G401 (cell line): ENCODE measurements around the gene TBC1D2. TPM values are rescaled to one million over a fixed set of nuclear protein-coding genes. Genes with fewer than 3 reads are reported as not detected.

Experiments used
- DNase-seq: peaks from one replicate; pipeline ENCODE4 v3.0.0-alpha.2; 2015; ENCODE audit warnings: low spot score
- in situ Hi-C: cut with HindIII; loops from 2 replicates; pipeline ENCODE4 v1.10.0; 2016; ENCODE audit warnings: low sequenced_read_pairs, mixed read lengths
- total RNA-seq: library from RNA; depleted of rRNA; stranded (reverse); fragments of >200 nt; shearing (Covaris generic); gene quantifications from 2 replicates; pipeline ENCODE4 v1.2.3, GENCODE V29; 2014

Gene TBC1D2
- total RNA-seq, 1 experiment from 2014 or later, result 7.6 TPM

DNA sequence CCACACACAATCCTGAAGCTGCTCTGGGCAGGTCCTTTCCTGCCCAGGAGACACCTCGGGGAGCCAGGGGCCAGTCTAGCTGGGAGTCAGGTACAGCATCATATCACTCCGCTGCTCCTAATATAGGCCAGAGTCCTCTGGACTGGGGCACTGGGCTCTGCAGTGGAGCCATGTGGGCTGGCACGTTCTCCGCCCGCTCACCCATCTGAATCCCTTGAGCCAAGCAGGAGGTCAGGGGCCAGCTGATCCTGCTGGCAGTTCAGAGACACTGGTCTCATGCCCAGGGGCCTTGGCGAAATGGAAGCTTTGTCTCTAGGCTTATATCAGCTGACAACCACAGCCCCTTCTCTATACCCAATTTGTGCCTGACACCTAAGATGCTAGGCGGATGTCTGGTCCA is 53.7 kb downstream of the TBC1D2 start:
- no peak for DNase-seq
- in situ Hi-C loops, result no loop called here

DNA sequence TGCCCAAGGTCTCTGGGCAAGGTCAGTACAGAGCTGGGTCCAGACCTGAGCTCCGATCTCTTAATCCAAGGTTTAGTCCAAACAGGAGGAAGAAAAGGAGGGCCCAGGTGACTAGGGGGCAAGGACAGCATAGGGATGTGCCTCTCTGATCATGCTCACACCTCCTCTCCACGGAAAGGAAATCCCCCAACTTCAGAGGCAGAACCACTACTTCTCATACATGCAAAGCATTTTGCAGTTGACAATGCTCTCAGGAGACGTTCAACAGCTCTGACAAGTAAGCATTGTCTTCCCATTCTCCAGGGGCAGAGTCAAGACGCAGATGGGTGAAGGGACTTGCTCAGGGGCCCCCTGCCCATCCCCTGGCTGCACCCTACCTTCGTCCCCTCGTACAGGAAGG is 54.3 kb downstream of the TBC1D2 start:
- DNase-seq, result no peak

DNA sequence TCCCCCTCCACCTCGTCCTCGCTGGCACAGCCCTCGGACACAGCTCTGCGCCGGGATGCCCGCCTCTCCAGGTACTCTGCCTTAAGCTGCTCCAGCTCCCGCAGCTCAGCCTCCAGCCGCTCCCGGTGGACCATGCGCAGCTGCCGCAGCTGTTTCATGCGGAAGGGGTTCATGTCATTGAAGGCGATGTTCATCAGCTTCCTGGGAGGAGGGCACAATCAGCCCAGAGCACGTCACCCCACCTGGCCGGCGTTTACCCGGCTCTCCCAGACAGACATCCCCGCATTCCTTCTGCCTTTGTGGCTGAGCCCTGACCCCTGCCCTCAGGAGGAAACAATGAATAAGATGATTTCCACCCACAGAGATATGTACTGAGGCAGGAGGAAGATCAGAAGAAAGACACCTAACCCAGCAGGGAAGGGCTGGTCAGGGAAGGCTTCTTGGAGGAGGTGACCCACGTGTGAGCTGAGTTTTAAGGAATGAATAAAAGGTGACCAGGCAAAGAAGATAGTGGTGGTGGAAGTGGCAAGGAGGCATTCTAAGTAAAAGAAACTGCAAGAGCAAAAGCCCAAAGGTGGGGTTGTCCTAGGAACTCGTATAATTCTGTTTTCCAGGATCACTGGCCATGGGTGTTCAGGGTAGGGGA is 55.9 kb downstream of the TBC1D2 start:
- in situ Hi-C loops, result no loop called here
- no peak for DNase-seq

More for the DNA sequence above, 54.3 kb downstream of the TBC1D2 start:
- in situ Hi-C loops, result no loop called here

DNA sequence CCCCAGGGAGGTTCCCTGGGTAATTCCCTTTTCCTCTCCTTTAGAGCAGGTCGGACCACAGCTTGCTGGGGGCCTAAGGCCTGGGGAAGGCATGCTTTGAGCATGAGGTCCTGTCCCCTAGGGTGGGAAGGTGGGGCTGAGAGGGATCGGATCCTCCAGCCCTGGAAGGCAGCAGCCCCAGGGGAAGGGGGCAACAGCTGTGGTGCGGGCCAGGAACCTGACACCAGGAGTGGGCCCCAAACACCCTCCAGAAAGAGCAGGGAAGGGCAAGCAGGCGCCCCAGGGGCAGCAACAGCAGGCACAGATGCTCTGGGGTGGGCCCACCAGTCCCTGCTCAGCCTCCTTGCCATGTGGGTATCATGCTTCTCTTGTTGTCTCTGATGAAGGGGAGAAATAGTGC is 59.8 kb downstream of the TBC1D2 start:
- in situ Hi-C loops, result no loop called here
- no peak for DNase-seq

DNA sequence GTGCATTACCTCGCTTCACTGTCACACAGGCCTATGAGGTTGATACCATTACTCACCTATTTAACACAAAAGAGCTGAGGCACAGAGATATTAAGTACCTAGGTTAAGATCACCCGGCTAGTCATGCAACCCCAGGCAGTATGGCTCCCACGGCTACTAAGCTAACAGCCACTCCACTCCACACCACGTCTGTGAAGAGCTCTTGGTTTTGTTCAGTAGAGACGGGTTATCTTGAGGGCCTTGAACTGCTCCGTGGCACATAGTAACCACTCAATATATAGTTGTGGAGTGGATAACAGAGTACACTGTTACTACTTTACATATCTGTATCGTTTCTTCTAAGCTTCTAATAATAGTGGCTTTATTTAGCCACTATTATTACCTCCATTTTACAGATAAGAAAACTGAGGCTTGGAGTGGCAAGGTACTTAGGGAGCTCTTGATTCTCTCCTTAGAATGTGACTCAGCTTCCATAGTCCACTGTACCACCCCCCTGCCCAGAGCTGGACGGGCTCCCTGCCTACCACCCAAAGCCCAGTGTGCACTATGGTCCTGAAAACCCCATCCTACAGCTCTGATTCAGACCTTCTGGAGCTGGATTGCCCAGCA is 62.0 kb downstream of the TBC1D2 start:
- DNase-seq, result no peak
- in situ Hi-C loops, result no loop called here

DNA sequence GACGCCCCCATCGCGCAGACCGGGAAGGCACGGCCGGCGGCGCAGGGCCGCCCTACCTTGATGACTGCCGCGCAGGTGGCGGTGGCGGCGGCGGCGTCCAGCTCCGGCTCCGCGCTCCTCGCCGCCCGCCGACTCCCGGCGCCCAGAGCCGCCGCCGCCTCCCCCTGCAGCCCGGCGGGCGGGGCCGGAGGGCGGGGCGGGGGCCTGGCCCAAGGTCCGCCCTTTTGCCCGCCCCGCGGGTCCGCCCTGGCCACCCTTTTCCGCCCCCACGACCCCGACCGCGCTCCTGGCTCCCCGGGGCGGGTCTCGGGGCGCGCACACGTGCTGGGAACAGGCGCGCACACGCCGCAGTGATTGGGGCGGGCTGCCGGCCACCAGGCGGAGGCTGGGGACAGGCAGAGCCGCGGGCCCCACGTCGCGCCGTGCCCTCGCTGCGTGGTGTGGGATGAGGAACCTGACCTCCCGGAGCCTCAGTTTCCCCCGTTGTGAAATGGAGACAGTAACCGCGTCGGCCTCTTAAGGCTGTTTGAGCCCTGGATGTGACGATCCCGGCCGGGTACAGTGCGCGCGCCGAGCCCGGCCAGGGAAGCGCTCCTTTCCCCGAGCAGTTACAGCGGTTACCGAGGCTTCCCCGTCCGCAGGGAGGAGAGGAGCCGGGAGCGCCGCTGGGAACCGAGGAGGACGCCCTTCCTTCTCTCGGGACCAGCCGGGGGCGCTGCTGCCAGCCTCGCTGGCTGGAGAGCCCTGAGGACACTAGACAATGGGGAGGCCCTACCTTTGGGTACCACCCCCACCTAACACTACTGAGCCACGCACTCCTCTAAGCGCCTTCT is 62.7 kb downstream of the TBC1D2 start, which contains the start of gene CORO2A:
TSS of gene CORO2A (minus strand) at position 135 of the 833 bp plus-strand sequence. CDS start 34,977 bp downstream, outside the sequence.
- peak; percentile 84 for DNase-seq
- in situ Hi-C loops, result no loop called here

DNA sequence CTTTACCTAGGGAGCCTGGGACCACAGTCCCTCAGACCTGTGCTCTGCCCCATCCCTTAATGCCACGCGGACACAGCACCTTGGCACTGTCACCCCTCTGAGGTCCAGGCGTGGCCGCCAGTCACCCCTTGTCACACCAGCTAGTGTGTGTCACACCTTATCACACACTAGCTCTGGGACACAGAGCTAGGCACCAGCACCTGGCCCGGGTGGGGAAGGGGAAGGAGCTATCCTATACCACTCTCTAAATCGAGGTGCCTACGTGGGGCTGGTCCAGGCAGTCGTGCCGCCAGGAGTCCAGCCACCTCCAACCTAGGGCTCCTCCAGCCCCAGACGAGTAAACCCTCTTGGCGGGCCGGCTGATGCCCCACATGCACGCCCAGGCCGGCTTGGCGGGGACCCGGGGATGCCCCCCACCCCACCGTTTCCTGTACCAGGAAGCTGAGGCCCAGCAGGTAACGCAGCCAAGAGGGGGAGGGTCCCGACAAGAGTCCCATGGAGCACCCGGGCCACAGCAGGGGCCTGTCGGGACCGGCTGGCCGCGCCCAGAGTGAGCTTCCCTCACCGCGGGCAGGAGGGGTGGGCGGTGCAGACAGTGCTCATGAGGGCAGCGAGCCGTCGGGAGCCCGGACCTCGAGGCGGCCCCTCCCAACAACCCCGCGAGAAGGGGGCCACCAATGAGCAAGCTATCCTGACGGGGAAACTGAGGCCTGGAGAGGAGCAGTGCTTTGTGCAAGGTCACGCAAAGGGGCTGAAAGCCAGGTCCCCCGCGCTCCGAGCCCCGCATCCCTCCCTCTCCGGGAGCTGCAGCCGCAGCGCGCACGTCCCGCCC is 63.6 kb downstream of the TBC1D2 start:
- DNase-seq, result peak; percentile 59
- in situ Hi-C loops, result no loop called here

DNA sequence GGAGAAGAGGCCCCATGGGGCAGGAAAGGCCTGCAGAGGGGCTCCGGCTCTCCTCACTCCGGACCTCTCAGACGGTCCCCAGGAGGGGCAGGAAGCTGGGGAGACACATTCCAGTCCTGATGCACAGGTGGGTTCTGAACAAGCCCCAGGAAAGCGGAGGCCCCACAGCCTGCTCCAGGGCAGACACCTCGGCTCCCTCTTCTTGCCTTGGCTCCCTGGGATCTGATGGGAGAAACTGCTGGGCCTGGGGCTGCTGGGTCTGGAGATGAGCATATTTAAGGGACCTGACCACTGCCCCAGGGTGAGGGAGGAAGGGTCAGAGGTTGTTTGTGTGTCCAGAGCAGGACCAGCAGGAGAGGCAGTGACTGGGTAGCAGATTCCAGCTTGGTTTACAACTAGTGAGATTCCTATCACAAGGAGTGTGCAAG is 64.3 kb downstream of the TBC1D2 start:
- in situ Hi-C loops, result no loop called here
- no peak for DNase-seq

DNA sequence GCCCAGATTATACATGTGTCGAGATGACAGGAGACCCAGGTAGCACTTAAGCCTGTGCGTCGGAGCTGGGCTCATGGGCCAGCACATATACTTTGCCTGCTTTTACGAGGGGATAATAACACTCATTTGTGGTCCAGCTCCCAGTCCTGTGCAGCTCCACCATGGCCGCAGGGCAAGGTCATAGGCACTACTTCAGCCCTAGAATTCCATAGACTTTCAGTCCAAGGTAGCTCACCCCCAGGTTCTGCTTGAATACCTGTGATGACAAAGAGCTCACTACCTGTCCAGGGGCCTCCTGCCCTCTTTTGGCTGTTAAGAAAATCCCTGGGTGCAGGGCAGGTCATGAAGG is 64.7 kb downstream of the TBC1D2 start:
- in situ Hi-C loops, result no loop called here
- DNase-seq, result no peak

DNA sequence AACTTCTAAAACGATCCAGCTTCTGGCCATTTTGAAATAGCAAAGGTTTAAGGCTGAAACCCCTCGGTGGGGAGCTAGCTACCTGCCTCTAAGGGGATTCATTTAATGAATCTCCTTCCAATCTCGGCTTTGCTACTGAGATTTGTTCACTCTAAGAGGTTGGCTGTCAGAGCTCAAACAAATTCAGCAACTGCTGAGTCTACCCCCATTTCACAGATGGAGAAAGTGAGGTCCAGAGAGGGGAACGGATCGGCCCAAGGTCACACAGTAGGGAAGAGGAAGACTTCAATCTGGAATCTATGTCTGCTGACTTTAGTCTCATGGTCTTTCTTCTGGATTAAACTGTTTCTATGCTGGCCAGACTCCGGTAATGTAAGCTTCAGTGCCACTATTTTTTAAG is 66.0 kb downstream of the TBC1D2 start:
- DNase-seq, result no peak
- in situ Hi-C loops, result no loop called here

DNA sequence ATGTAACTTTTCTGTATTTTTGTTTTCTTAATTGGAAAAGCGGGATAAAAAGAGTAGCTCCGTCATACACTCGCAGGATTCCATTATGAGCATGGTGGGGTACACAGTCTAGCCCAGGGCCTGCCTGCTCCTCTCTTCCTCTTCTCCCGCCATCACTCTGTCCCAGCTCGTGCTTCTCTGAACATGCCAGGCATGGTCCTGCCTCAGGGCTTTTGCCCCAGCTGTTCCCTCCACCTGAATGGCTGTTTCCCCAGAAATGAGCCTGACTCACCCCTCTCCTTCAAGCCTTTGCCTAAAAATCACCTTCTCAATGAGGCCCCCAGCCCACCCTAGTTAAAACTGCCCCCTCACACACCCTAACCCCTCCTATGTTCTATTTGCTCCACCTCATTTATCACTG is 67.5 kb downstream of the TBC1D2 start:
- no peak for DNase-seq
- in situ Hi-C loops, result no loop called here

DNA sequence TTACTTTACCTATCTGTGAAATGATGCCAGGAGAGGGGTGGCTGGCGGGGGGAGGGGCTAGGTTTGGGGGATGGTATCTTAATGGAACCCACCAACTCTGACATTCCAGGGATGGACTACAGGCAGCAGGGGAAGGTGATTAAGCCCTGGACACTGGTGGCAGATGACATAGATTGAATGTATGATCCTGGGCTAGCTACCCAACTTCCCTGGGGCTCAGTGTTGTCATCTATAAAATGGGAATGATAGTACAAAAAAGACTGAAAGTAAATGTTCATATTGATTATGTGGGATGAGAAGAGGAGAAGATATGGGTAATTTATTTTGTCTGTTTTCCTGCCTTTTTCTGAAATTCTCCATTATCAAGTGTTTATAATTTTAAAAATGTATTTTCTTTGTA is 69.2 kb downstream of the TBC1D2 start:
- in situ Hi-C loops, result no loop called here
- DNase-seq, result no peak

DNA sequence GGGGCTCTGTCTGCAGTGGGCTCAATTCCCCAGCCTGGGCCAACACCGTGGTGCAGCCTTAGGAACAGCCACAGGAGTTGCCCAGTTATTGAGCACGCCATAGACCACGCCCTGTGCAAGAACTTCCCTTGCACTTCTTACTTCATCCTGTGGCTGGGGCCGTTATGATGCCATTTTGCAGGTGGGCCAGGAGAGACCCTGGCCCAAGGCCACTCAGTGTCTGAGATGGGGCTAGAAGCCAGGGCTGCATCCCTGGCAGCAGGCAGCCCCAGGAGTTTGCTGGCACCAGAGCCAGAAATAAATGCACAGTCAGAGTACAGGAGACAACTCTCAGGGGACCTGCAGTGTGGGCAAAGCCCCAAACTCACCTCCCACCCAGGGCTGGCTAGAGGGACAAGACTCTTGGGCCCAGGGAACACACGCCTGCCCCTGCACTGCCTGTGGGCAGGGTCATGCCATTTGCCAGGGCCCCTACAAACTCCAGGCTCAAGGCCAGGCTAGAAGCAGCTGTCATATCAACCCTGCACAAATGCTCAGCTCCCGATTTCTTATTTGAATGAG is 69.8 kb downstream of the TBC1D2 start:
- in situ Hi-C loops, result no loop called here
- peak; percentile 70 for DNase-seq

DNA sequence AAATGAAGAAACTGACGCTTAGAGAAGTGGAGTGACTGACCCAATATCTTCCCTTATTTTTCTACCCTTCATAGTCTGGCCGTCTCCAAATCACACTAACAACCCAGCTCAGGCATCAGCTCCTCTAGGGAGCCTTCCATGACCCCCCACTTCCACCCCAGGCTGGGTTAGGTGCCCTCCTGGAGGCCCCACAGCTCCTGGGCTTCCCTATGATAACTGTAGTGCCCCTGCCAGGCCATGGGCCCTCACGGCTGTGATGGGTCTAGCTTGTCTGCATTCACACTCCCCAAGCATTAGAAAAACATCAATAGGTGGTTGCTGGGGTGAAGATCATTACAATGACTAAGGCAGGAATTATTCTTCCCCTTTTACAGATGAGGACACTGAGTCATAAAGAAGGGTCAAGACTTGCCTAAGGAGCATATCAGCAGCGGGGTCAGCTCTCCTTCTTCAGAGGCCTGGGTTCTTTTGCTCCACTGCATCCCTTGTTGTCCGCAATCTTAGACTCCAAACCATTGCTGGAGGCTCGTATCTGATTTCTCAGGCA is 70.4 kb downstream of the TBC1D2 start:
- no peak for DNase-seq
- in situ Hi-C loops, result no loop called here

DNA sequence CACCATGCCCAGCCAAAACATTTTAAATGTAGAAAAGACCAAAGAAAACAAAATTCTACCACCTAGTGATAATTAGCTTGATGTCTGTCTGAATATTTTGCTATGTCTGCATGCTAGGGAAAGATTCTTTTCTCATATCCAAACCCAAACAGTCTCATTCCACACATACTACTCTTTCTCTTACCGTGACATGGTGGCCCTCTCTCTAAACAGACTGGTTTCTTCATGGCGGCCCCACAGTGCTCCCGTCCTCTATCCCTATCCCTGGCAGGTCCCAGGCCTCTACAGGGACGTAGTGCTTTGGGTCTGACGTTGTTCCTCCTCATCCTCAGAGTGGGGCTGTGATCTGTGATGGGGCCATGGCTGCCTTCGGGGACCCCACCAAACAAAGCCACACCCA is 71.1 kb downstream of the TBC1D2 start:
- no peak for DNase-seq
- in situ Hi-C loops, result no loop called here

DNA sequence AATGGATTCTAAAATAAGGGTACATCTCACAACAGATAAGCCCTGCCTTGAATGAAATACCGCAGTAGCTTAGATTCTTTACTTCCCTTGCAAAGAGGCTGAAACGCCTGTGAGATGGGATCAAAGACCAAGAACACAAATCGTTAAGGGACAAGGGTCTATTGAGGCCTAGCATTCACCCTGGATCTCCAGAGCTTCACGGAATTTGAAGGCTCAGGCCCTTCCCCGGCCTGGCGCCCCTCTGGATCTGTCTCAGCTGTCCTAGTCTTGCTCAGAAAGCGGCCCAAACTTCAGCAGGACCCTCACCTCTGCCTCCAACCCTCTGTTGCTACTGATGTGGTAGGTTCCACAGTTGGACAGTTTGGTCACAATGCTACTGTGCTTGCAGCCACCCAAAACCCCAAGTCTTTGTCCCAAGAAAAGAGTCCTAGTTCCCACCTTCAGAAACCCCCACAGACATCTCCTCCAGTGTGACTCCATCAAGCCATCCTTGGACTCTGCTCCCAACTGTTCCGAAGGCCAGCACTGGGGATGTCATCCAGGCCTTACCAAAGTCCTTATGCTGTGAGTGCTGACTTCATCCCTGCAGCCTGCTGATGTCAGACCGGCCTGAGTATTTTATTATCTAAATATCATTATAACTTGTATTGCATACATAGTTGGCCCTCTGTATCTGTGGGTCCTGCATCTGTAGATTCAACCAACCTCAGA is 72.4 kb downstream of the TBC1D2 start:
- in situ Hi-C loops, result no loop called here
- no peak for DNase-seq

DNA sequence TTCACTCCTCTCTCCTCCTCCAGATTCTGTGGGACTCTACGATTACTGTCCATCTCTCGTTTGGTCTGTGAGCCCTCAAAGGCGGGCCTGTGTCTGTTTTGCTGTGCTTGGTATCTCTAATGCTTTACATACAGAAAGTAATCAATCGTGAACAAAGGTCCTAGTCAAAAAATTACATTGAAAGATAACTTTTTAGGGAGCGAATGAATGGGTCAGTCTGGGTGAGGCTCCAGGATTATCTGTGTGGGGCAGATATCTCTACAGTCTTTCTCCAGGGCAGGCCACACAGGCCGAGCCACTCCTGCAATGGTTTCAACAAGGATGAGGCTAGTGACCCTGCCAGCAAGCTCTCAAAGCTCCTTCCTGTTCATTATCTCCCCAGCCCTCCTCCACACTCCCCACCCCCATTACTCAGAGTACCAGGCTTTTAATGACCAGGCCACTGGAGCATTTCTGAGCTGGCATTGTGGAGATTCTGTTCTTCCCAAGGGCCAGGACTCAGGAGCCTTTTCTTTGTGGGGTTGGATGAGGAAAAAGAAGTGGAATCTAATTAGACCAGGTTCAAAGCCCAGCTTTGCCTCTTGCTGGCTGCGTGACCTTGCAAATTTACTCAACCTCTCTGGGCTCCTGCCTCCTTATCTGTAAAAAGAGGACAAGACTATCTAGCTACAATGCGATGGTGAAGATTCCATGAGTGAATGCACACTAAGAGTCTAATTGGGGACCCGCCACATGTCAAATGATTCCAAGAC is 73.2 kb downstream of the TBC1D2 start:
- in situ Hi-C loops, result no loop called here
- DNase-seq, result no peak

DNA sequence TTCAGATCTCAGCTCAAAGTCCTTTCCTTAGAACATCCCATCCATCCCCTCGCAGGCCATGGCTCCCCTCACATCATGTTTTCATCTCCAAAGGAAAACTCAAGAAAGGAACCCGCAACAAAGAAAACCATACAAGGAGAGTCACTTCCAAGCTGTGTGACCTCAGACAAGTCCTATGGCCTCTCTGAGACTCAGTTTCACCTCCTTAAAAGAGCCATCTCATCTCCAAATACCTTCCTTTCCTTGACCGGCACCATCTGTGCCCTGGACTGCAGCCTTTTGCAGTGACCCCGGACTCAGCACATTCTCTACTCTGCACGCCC is 73.7 kb downstream of the TBC1D2 start:
- in situ Hi-C loops, result no loop called here
- DNase-seq, result no peak
